HG03135 (cell line): Measurements from ENCODE around the gene TNC.

Experiments used
- ATAC-seq: cut with Tn5 transposase; IDR thresholded peaks from one replicate; pipeline ENCODE4 v1.9.1; 2021; ENCODE audit warnings: mild to moderate bottlenecking, moderate library complexity; ENCODE audit not compliant: unreplicated experiment

TNC gene

DNA sequence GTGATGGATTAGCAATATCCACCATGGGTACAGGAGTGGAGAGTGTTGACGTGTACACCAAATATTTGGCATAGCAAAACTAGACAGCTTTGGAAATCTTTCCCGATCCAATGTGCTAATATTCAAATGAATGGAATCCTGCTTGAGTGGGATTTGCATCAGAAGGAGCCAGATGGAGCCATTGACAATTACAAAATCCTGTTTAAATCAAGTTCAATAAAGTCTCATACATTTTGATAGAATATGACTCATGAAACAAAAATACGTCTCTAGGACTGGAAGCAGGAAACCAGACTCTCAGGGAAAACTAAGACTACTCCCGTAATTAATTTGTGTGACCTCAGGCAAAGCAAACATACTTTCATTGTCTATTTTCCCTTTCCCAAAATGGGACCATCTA is 13.0 kb downstream of the TNC start:
- no peak for ATAC-seq

DNA sequence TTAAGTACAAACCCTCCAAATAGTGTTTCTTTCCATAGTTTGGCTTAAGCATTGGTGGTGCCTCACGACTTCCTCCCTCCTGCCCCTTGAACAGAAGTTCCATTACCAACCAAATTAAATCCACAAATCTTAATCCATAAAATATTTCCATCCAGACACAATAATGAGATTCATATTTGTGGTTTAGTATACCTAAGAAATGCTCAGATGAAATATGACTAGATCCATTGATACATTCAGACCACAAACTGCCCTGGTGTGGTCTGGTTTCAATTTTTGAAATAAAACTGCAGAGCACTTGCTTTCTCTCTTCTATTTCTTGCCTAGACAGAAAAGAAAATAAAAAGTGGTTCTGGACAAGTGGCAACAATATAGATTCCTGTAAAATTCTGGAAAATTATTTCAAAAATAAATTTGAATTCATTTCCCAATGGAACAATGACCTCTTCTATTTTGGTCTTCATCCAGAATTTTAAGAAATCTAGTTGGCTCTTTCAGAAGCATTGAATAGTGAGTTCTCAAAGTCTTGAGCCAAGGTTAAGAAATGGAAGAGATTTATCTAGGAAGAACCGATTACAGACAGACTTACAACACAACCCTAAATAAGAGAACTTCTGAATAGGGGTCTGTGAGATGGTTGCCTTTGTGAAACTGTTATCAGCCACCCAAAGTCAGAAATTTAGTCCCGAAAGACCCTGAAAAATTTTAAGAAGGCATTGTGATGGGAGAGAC is 14.0 kb downstream of the TNC start:
- ATAC-seq: no peak

DNA sequence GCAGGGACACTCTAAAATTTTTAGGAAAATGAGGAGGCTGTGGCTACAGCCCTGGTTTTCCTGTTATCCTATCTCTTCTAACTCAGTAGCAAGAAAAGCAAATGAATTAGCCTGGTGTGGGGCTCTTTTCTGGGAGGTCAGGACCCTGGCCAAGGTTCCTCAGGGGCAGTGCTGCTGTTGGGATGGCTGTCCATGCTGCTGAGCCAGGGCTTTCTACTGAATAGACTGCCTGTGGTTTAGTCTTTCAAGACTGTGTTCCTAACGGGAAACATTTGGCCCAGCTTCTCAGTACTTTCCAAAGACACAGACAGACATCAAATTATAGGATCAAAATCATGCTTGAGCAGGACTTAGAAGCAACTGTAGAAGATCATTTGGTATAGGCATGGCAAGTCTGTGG is 18.1 kb downstream of the TNC start:
- no peak for ATAC-seq

DNA sequence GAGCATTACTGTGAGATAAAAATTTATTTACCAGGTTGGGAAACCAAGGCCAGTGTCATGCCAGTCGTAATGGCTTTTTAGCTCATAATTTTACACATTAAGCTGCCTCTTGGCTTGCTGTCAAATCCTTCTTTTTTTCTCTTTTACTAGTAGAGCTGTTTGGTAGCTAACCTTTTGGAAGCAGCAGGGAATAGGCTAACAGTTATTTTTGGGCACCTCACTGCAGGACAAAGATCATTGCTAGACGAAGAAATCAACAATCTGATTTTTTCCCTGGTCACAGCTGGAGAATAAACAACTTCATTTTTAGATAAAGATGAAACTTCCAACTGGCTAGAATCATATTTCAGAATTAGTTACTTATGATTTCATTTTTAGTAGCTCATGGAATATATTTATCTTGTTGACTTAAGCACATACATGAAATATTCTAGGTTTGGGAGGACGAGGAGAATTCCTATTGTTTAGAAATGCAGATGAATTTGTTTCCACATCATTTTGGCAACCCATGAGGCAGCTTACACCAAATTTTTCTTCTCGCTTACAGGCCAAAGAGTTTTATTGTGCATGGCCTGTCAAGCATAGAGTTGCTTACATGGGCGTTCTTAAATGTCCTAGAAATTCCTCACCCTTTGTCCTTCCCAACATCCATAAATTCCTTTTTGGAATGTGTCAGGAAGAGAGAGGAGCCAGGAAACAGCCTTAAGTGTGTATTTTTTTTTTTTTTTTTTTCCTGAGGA is 19.6 kb downstream of the TNC start:
- no peak for ATAC-seq

DNA sequence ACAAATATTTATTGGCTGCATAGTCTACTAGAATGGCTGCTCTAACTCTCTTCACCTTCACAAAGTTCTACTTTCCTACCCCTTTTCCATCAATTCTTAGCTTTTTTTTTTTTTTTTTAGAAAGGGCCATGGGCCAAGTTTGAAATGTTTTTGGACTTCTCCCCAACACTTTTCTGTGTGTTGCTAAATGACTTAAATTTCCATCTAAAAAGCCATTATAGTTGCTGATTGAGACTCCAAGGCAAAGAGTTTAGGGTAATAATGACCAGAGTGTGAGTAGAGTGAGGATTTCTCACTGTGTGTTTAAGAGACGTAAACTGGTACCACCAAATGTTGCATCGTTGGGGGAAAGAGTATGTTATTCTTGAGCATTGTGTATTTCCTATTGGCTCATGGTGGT is 24.4 kb downstream of the TNC start:
- no peak for ATAC-seq

DNA sequence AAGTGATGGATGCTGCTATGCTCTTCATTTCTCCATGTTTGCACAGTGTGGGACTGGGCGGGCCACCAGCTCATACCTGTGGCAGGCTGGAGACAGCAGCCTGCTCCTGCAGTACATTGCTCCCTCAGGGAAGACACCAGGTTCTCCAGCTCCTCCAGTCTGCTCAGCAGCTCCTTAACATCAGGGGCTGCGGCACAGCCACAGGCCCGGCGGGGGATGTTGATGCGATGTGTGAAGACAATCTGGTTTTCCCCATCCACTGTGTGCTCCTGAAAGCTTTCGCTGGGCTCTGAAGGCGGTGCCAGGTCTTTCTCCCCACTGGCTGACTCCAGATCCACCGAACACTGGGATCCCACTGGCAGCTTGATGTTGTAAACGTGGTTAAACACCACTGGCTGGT is 27.5 kb downstream of the TNC start:
- ATAC-seq: no peak

DNA sequence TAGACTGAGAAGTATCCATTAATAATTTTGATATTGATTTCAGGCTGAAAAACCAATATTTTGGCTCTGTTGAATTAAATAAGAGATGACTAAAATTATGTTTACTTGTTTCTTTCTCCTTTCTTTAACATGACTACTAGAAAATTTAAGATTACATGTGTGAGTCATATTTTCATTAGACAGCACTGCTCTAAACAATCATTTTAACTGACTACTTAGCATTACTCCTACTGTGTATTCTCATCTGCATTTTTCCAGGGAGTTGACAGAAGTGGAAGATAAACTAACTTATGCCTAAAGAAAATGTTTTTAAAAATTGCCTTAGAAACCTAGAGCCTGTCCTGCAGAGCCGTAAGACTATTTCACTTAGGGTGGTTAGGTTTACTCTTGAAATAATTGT is 29.1 kb downstream of the TNC start:
- ATAC-seq: no peak

DNA sequence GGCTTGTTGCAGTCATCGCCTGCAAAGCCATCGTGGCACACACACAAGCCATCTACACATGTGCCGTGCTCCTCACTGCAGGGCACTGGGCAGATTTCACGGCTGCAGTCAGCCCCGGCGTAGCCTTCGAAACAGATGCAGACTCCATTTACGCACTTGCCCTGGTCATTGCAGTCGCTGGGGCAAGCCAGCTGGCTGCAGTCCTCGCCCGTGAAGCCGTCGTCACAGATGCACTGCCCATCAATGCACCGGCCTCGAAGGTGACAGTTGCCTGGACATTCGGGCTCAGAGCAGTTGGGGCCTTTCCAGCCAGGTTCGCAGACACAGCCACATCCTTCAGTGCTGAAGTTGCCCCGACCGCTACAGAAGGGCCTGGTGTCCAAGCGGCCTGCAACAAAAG is 31.1 kb downstream of the TNC start:
- ATAC-seq: no peak

DNA sequence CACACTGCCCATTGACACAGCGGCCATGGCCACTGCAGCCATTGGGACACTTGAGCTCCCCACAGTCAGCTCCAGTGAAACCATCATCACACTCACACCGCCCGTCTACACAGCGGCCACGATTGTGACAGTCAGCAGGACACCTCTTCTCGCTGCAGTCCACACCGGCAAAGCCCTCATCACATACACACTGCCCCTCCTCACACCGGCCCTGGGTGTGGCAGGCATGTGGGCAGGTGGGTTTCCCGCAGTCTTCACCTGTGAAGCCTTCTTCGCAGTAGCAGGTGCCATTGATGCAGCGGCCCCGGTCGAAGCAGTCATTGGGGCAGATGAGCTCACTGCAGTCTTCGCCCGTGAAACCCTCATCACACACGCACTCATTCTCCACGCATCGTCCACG is 31.5 kb downstream of the TNC start:
- no peak for ATAC-seq

DNA sequence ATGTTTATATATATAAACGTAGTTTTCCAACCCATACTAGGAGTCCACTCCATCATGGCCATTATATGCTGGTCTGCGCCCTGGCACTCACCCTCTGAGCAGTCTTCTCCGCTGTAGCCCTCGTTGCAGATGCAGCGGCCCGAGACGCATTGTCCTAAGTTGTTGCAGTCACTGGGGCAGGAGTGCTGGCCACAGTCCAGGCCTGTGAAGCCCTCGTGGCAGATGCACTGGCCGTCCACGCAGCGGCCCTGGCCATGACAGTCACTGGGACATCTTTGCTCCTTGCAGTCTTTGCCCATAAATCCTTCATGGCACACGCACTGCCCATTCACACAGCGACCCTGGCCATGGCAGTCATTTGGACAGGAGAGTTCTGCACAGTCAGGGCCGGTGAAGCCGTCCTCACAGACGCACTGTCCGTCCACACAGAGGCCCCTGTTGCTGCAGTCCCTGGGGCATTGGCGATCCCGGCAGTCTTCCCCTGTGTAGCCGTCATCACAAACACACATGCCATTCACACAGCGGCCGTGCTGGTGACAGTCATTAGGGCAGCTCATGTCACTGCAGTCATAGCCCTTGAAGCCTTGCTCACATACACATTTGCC is 32.1 kb downstream of the TNC start:
- ATAC-seq: no peak

DNA sequence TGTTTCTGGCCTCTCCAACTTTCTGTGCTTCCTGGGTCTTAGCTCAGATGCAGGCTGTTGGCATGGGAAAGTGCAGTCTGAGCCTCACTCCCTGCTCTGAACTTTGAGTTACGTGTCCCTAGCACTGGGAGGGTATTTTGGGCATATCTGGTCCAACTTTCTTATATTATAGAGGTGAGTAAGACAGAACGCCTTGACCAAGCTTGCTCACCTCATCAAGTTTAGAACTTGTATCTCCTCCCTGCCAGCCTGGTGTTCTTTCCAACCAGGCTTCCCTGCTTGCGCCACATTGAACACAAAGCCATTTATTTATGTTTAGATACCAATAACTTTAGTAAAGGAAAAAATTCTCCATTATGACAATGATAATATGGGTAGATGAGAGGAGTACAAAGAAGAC is 33.2 kb downstream of the TNC start:
- no peak for ATAC-seq

DNA sequence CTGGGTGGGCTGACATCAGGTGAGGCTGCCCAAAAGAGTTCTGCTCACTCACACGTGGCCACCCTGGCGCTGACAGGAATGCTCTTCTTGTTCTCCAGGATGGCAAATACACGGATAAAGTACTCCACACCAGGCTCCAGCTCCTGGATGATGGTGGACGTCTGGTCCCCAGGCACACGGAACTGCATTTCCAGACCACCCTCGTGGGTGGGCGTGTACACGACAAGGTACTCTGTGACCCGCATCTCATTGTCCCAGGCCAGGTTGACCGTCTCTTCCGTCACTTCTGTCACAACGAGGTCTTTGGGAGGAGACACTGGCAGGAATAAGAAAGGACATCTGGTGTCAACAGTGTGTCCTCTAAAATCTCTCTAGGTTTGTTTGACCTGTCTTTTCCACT is 33.8 kb downstream of the TNC start:
- no peak for ATAC-seq

DNA sequence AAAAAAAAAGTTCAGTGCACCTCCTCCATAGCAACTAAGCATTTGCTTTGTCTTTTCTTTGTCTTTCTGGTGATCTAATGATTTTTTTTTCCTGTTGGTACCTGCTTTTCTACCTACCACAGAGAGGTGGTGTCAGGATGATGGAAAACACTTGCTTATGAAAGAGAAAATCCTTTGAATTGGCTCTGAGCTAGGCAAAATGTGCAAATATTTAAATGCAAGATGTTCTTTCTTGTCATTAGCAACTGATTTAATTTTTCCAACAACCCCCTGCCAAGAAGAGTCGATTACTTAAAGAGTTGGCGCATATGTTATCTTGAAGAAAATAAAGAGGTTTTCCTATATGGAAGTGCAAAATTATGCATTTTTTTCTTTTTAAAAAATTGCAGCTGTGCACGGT is 37.7 kb downstream of the TNC start:
- ATAC-seq: no peak

DNA sequence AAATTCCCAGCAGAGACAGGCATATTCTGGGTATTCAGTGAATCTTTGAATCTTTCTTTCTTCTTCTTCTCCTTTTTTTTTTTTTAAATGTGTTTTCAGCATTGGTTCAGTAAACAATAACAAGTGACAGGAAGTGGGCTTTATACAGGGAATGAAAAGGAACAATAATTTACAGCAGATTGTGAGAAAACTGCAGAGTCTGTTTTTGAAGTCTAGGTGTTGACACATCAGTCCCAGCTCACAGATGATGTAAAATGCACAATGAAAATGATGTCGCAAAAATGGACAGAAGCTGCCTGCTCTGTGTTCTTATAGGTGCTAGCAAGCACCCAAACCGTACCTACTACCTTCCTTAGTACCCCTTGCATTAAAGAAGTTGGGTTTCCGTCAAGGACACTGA is 38.8 kb downstream of the TNC start:
- ATAC-seq: no peak

DNA sequence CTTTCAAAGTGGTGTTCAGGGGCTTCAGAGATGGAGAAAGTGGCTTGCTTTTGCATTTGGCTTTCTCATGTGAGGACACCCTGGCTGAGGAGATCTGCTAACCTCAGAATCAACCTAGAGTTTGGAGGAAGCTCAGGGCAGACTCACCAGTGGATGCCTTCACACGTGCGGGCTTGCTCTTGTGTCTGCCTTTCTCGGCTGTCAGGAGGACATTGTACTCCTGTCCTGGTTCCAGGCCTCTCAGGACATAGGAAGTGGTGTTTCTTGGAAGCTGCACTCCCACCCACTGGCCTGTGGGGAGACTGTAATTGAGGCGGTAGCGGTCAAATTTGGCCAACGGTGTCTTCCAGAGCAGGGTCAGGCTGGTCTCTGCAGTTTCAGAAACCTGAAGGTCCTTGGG is 44.5 kb downstream of the TNC start:
- no peak for ATAC-seq

DNA sequence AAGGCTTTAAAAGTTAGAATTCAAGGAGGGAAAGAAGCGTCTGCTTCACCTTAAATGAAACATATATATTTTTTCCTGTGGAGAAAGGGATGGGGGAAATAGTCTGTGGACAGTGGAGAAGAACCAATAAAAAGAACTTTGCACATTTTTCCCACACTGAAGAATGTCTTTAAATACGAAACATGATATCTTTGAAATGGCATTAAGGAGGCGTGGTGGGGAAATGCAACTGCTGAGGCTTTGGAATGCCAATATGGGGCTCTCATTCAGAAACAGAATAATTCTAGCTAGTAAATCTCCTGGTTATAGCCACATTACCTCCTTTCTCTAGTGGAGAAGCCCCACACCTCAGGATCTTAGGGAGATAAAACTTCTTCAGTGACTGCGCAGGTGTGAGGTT is 46.8 kb downstream of the TNC start:
- ATAC-seq: no peak

DNA sequence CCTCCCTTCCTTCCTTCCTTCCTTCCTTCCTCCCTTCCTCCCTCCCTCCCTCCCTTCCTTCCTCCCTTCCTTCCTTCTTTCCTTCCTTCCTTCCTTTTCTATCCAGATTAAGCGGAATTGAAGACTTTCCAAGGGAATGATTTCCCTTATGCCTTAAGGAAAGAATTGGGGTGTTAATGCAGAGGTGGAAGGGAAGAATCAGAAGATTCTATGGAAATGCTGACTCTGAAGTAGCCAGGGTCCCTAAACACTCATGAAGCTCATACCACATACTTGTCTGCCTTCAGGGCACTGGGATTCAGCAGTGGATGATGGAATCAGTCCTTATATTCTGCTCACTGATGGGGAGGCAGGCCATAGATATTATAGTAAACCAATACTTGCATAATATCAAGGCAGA is 48.2 kb downstream of the TNC start:
- ATAC-seq: no peak

DNA sequence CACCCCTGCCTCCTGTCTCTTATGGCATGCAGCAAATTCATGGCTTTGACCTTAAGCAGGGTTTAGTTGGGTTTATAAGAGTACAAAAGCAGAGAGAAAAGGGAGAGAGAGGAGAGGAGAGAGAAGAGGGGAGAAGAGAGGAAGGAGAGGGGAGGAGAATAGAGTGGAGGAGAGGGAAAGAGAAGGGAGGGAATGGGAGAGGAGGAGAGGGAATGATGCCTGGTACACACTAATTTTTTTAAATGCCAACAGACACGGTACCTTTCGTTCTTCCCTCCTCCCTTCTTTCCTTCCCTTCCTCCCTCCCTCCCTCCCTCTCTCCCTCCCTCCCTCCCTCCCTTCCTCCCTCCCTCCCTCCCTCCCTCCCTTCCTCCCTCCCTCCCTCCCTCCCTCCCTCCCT is 48.7 kb downstream of the TNC start:
- ATAC-seq: no peak

DNA sequence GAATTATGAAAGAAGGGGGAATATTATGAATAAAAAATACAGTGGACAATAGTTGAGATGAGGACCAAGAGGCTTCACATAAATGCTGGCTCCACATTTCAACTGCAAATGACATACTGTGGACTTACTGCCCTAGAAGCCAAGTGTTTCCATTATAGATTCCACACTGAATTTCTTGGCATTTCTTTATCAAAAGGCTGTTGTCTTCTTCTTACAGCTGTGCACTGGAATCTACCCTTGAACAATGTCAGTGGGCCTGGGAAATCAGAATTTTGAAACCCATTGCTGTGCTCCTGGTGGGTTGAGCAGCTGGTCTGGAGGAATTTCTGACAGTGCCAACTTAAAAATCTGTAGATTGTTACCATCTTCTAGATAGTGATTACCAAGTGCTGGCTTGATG is 49.9 kb downstream of the TNC start:
- ATAC-seq: no peak

DNA sequence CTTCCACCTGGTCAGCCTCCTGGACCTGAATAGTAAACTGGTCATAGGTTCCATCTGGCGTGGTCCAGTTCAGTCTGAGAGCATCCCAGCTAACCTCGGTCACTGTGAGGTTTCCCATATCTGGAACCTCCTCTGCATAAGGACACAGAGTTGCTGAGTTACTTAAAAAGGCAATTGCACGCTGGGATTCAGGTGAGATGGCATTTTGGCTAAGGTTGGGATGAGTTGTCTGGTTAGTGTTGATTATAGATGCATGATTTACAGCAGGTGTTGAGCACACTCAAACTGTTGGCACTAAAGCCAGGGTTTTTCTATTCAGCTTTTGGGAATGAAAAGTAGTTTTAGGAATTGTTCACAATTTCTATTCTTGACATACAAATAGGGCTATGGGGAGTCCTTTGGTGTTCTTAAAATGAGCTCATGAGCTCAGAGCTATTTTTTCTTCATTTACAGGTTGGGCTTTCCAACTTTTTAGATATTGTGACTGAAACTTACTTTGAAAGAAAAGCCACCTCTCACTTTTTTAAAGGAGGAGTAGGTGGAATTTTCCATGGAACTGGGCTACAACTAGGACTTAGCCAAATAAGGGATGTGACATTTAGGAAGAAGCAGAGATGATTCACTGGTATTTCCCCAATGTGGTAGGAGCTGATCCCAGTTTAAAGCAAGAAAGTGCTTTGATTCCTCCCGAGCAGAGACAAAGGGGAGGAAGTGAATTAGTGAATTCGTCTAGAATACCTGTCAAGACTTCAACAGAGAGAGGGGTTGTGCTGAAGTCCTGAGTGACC is 54.7 kb downstream of the TNC start:
- ATAC-seq: no peak

DNA sequence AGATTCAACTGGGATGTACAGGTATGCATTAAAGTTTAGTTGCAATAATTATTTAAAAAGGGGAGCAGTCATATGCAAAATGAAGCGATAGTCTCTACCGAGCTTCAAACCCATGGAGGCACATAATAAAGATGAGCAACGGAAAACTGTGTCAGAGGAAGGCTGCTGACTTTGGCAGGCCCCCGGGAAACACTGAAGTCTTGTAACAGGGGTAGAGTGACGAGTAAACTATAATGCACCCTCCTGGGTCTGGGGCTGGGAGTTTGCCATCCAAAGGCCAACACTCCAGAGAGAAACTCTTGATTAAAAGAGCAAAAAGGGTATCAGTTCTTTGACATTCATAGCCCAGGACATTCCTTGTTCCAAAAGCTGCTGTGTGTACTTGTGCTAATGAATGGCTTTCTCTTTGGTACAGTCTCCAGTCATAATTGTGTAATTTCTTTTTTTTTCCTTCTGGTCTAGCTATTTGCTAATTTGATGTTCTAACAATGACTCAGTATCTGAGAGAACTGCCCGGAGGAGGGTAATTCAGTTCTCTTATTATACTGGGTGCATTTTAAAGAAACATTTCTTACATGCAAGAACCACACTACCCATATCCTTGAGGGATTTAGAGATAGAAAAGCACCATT is 59.2 kb downstream of the TNC start:
- no peak for ATAC-seq
